ENCODE data around the gene CWF19L2. TPM values are rescaled to one million over a fixed set of nuclear protein-coding genes. Genes with fewer than 3 reads are reported as not detected.
"Not testable (repeated sequence)": the region's sequence is repeated elsewhere in the genome, so short reads cannot be mapped to it uniquely, and the experiment has no call there.

Gene CWF19L2
- total RNA-seq, 1 donor from 2014 or later: 12.2 TPM

- DNase-seq (ENCODE audit: low spot score): no peak
Observed at GRCh38 chr11:107439586-107440167, 17.9 kb downstream of the CWF19L2 start.

GRCh38 chr11:107438148-107438547 lies 19.5 kb downstream of the CWF19L2 start:
- DNase-seq (ENCODE audit: low spot score): no peak

GRCh38 chr11:107430525-107430924 lies 27.1 kb downstream of the CWF19L2 start:
- no peak for DNase-seq (ENCODE audit: low spot score)

- DNase-seq (ENCODE audit: low spot score): no peak
Observed at GRCh38 chr11:107427569-107428180, 29.9 kb downstream of the CWF19L2 start.

- no peak for DNase-seq (ENCODE audit: low spot score)
Observed at GRCh38 chr11:107413352-107413751, 44.3 kb downstream of the CWF19L2 start.

GRCh38 chr11:107408762-107409211 lies 48.8 kb downstream of the CWF19L2 start:
- no peak for DNase-seq (ENCODE audit: low spot score)

GRCh38 chr11:107405260-107405659 lies 52.4 kb downstream of the CWF19L2 start:
- no peak for DNase-seq (ENCODE audit: low spot score)

- DNase-seq (ENCODE audit: low spot score): not testable (repeated sequence)
Observed at GRCh38 chr11:107401131-107401530, 56.5 kb downstream of the CWF19L2 start.

- no peak for DNase-seq (ENCODE audit: low spot score)
Observed at GRCh38 chr11:107397357-107397756, 60.3 kb downstream of the CWF19L2 start.

- no peak for DNase-seq (ENCODE audit: low spot score)
Observed at GRCh38 chr11:107392611-107393010, 65.0 kb downstream of the CWF19L2 start.

- not testable (repeated sequence) for DNase-seq (ENCODE audit: low spot score)
Observed at GRCh38 chr11:107390701-107391100, 66.9 kb downstream of the CWF19L2 start.

GRCh38 chr11:107387666-107388065 lies 70.0 kb downstream of the CWF19L2 start:
- no peak for DNase-seq (ENCODE audit: low spot score)

GRCh38 chr11:107385361-107385981 lies 72.2 kb downstream of the CWF19L2 start:
- no peak for DNase-seq (ENCODE audit: low spot score)

GRCh38 chr11:107384144-107384852 lies 73.3 kb downstream of the CWF19L2 start:
- no peak for DNase-seq (ENCODE audit: low spot score)

- no peak for DNase-seq (ENCODE audit: low spot score)
Observed at GRCh38 chr11:107372439-107372838, 85.2 kb downstream of the CWF19L2 start.

GRCh38 chr11:107370390-107370789 lies 87.2 kb downstream of the CWF19L2 start:
- DNase-seq (ENCODE audit: low spot score): no peak

GRCh38 chr11:107359701-107360100 lies 97.9 kb downstream of the CWF19L2 start:
- DNase-seq (ENCODE audit: low spot score): no peak

- no peak for DNase-seq (ENCODE audit: low spot score)
Observed at GRCh38 chr11:107357877-107358276, 99.7 kb downstream of the CWF19L2 start.

GRCh38 chr11:107354780-107355179 lies 102.8 kb downstream of the CWF19L2 start:
- no peak for DNase-seq (ENCODE audit: low spot score)

GRCh38 chr11:107337917-107338316 lies 119.7 kb downstream of the CWF19L2 start:
- no peak for DNase-seq (ENCODE audit: low spot score)

GRCh38 chr11:107331728-107332127 lies 125.9 kb downstream of the CWF19L2 start:
- DNase-seq (ENCODE audit: low spot score): no peak

- DNase-seq (ENCODE audit: low spot score): no peak
Observed at GRCh38 chr11:107329164-107329563, 128.5 kb downstream of the CWF19L2 start.

All from mesenteric fat pad (tissue), 1 donor.